GM12878 (cell line): ENCODE results near the gene ZBED3. TPM values are rescaled to one million over a fixed set of nuclear protein-coding genes. Genes with fewer than 3 reads are reported as not detected.

ENCODE experiments used
- ATAC-seq: fragments of 200-7000 bp; cut with Tn5 transposase; 3 replicates; pipeline ENCODE4 v1.9.1; 2020; ENCODE audit warnings: mild to moderate bottlenecking, moderate library complexity
- BruUV-seq: library from RNA; stranded (reverse); fragments of 400-500 nt; replicated peaks from 2 replicates; lab custom pipeline; 2021; lab: Mats Ljungman, UMichigan
- CTCF ChIA-PET: fragments of 300-600 bp; sonication (Branson Sonifier 250); formaldehyde crosslinking; extraction: SDS; loops from one replicate; lab custom pipeline; 2021; ENCODE audit warnings: inconsistent platforms; lab: Yijun Ruan, JAX
- POLR2A ChIA-PET: fragments of 350-600 bp; formaldehyde crosslinking; extraction: SDS; loops from one replicate; lab custom pipeline; 2021; ENCODE audit warnings: inconsistent platforms; lab: Charles Lee
- RAD21 ChIA-PET: fragments of 300-600 bp; sonication (Branson Sonifier 250); formaldehyde crosslinking; loops from one replicate; lab custom pipeline; 2023; ENCODE audit warnings: antibody characterized with exemption; ENCODE audit not compliant: unreplicated experiment; lab: Charles Lee
- SMC1A ChIA-PET: fragments of 300-600 bp; sonication (Branson Sonifier 250); formaldehyde crosslinking; loops from one replicate; lab custom pipeline; 2023; ENCODE audit not compliant: unreplicated experiment, uncharacterized antibody; lab: Charles Lee
- DNase-seq: peaks from one replicate; pipeline ENCODE4 v3.0.0-alpha.2; 2011; ENCODE audit warnings: low read depth, low spot score
- FAIRE-seq: peaks from 3 replicates; lab custom pipeline; 2011; peaks lifted over from hg19 to GRCh38; lab: Jason Lieb, UNC
- H2AFZ ChIP-seq: 2 replicates; pipeline ENCODE4 v1.6.0; 2011; ENCODE audit warnings: low read depth, low read length, control low read depth; ENCODE audit not compliant: control insufficient read depth
- H3K27ac ChIP-seq: 2 replicates; pipeline ENCODE4 v1.5.1; 2011; ENCODE audit warnings: control low read depth; ENCODE audit not compliant: control insufficient read depth, insufficient read depth
- H3K27me3 ChIP-seq, 2 experiments: replicated peaks in 1 of 2; 2 replicates each; pipeline versions ENCODE4 v1.6.0 to v1.6.1; 2011; ENCODE audit warnings: low read length in 1 of 2; ENCODE audit not compliant: control insufficient read depth in 2 of 2, insufficient read depth in 2 of 2
- H3K36me3 ChIP-seq, 2 experiments: 2 replicates each; pipeline ENCODE4 v1.5.1; 2011; ENCODE audit warnings: low read length in 1 of 2; ENCODE audit not compliant: control insufficient read depth in 2 of 2, insufficient read depth in 2 of 2
- H3K4me1 ChIP-seq: 2 replicates; pipeline ENCODE4 v1.6.1; 2011; ENCODE audit warnings: mild to moderate bottlenecking, low read length, moderate library complexity, mixed read lengths; ENCODE audit not compliant: control insufficient read depth, insufficient read depth
- H3K4me2 ChIP-seq: 2 replicates; pipeline ENCODE4 v1.6.0; 2011; ENCODE audit warnings: control low read depth; ENCODE audit not compliant: control insufficient read depth, insufficient read depth
- H3K4me3 ChIP-seq: fragments of 200-600 bp; sonication (generic); 2 replicates; pipeline ENCODE4 v1.5.1; 2016
- H3K79me2 ChIP-seq: 2 replicates; pipeline ENCODE4 v1.6.0; 2011; ENCODE audit warnings: low read length; ENCODE audit not compliant: control insufficient read depth, insufficient read depth
- H3K9ac ChIP-seq: 2 replicates; pipeline ENCODE4 v1.8.0; 2011; ENCODE audit warnings: low read length, control low read depth, mixed read lengths; ENCODE audit not compliant: control insufficient read depth, insufficient read depth
- H3K9me3 ChIP-seq: replicated peaks from 3 replicates; pipeline ENCODE4 v1.5.1; 2011; ENCODE audit warnings: mild to moderate bottlenecking, low read length; ENCODE audit not compliant: control insufficient read depth, insufficient read depth
- H4K20me1 ChIP-seq: 2 replicates; pipeline ENCODE4 v1.6.0; 2011; ENCODE audit not compliant: control insufficient read depth, insufficient read depth
- RAD51 ChIP-seq: fragments of 450-650 bp; IDR thresholded peaks from 2 replicates; pipeline ENCODE4 v1.6.1; 2016; ENCODE audit warnings: moderate library complexity, mild to moderate bottlenecking, inconsistent platforms
- STAT3 ChIP-seq: IDR thresholded peaks from 2 replicates; pipeline ENCODE4 v1.6.1; 2011; ENCODE audit warnings: low read depth, low read length, improper control_type of control experiment
- USF2 ChIP-seq: IDR thresholded peaks from 2 replicates; pipeline ENCODE4 v1.6.1; 2011; ENCODE audit warnings: low read depth, low read length, improper control_type of control experiment, borderline replicate concordance
- ZSCAN29 ChIP-seq: fragments of 450-650 bp; IDR thresholded peaks from 2 replicates; pipeline ENCODE4 v1.6.1; 2017; ENCODE audit warnings: mild to moderate bottlenecking, moderate library complexity
- WGBS: methylation state at CpG from one replicate; pipeline ENCODE4 v1.1.6; 2016; ENCODE audit warnings: low lambda C conversion rate; ENCODE audit not compliant: insufficient replicate concordance, insufficient coverage; ENCODE audit errors: missing lambda C conversion rate; 5-methylcytosine and 5-hydroxymethylcytosine counted together
- in situ Hi-C: fragments of 300-500 bp; cut with MboI; formaldehyde crosslinking; loops from 9 replicates; pipeline ENCODE4 v1.14.3; 2018; ENCODE audit warnings: mixed read lengths
- intact Hi-C: fragments of 100-400 bp; cut with micrococcal nuclease; formaldehyde crosslinking; loops from one replicate; pipeline ENCODE4 v1.14.2; 2022; ENCODE audit not compliant: unreplicated experiment
- polyA plus RNA-seq, 11 experiments: library from polyadenylated mRNA; depleted of rRNA in 4 of 11; unstranded in 6 of 11; stranded (reverse) in 5 of 11; fragments of >200 nt; fragmentation: Nextera tagmentation in 4 of 11; fragmentation: Illumina TruSeq in 1 of 11; extraction: Ambion mirVana in 4 of 11; extraction: Trizol in 1 of 11; gene quantifications; 1 replicate in 1 of 11; 2 replicates in 10 of 11; pipeline versions ENCODE4 v1.2.1 to v1.2.3, GENCODE V29; 2011 to 2016; ENCODE audit warnings: inconsistent platforms in 2 of 11, missing spikeins in 2 of 11, low read depth in 1 of 11
- total RNA-seq, 4 experiments: library from RNA; depleted of rRNA in 3 of 4; stranded (reverse); fragments of >200 nt in 3 of 4; fragmentation: Illumina TruSeq in 1 of 4; extraction: Trizol in 1 of 4; gene quantifications; 2 replicates each; pipeline versions ENCODE4 v1.2.1 to v1.2.3, GENCODE V29; 2013 to 2021
- TF ChIP-seq, protein P1 (sequence below): IDR thresholded peaks from 2 replicates; pipeline ENCODE4 v1.6.1; 2011; ENCODE audit warnings: borderline replicate concordance, low read depth, mild to moderate bottlenecking, moderate library complexity, mixed read lengths, low read length; ENCODE audit not compliant: insufficient read depth; ENCODE audit errors: extremely low read length
- TF ChIP-seq, protein P2 (sequence below): IDR thresholded peaks from 2 replicates; pipeline ENCODE4 v1.6.1; 2012; ENCODE audit warnings: improper control_type of control experiment, low read depth, low read length; ENCODE audit not compliant: insufficient replicate concordance

The ZBED3 gene
- total and polyA plus RNA-seq, 10 of the 15 experiments (the other 5 are each of a cell fraction or from before 2014, with no cell fraction given), result 1.0 to 16.9 (median 2.5) TPM

GRCh38 chr5:77083088-77083487, 4.0 kb downstream of the ZBED3 start:
- POLR2A ChIA-PET, result interaction anchor here (1.6 kb wide), 1 partner anchor 16 kb away, joined by 4 read pairs; no protein-coding TSS in a partner anchor
- no peaks in the 10 kb centered on the region for H3K9me3 ChIP-seq
- WGBS, result 47% methylated on average over 6 of the region's 6 CpGs
- peak; percentile 17; the same call in 1 of the 3 replicates for ATAC-seq
- no peaks in the 10 kb centered on the region for H3K27me3 ChIP-seq
- TF ChIP-seq RAD51 (peak; percentile 83), ZSCAN29 (no peak), STAT3 (no peak), USF2 (no peak; the same call in 1 of the 2 replicates)
- TF ChIP-seq, protein P1, sequence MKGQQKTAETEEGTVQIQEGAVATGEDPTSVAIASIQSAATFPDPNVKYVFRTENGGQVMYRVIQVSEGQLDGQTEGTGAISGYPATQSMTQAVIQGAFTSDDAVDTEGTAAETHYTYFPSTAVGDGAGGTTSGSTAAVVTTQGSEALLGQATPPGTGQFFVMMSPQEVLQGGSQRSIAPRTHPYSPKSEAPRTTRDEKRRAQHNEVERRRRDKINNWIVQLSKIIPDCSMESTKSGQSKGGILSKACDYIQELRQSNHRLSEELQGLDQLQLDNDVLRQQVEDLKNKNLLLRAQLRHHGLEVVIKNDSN, result peak; percentile 25
- TF ChIP-seq, protein P2, sequence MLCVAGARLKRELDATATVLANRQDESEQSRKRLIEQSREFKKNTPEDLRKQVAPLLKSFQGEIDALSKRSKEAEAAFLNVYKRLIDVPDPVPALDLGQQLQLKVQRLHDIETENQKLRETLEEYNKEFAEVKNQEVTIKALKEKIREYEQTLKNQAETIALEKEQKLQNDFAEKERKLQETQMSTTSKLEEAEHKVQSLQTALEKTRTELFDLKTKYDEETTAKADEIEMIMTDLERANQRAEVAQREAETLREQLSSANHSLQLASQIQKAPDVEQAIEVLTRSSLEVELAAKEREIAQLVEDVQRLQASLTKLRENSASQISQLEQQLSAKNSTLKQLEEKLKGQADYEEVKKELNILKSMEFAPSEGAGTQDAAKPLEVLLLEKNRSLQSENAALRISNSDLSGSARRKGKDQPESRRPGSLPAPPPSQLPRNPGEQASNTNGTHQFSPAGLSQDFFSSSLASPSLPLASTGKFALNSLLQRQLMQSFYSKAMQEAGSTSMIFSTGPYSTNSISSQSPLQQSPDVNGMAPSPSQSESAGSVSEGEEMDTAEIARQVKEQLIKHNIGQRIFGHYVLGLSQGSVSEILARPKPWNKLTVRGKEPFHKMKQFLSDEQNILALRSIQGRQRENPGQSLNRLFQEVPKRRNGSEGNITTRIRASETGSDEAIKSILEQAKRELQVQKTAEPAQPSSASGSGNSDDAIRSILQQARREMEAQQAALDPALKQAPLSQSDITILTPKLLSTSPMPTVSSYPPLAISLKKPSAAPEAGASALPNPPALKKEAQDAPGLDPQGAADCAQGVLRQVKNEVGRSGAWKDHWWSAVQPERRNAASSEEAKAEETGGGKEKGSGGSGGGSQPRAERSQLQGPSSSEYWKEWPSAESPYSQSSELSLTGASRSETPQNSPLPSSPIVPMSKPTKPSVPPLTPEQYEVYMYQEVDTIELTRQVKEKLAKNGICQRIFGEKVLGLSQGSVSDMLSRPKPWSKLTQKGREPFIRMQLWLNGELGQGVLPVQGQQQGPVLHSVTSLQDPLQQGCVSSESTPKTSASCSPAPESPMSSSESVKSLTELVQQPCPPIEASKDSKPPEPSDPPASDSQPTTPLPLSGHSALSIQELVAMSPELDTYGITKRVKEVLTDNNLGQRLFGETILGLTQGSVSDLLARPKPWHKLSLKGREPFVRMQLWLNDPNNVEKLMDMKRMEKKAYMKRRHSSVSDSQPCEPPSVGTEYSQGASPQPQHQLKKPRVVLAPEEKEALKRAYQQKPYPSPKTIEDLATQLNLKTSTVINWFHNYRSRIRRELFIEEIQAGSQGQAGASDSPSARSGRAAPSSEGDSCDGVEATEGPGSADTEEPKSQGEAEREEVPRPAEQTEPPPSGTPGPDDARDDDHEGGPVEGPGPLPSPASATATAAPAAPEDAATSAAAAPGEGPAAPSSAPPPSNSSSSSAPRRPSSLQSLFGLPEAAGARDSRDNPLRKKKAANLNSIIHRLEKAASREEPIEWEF, result no peak
- no peak for FAIRE-seq
- H3K27ac ChIP-seq, result no peak overlapping the region
- intact Hi-C loops, result no loop called here
- SMC1A ChIA-PET, result interaction anchor here (0.6 kb wide), 1 partner anchor 214 kb away, joined by 5 read pairs; no protein-coding TSS in a partner anchor
- H3K4me1 ChIP-seq, result 0 out of 2 replicates have a peak, but pooled peaks cover 3% of the 10 kb centered on the region
- H4K20me1 ChIP-seq, result no peaks in the 10 kb centered on the region
- no TSS peak for BruUV-seq
- CTCF ChIA-PET, result interaction anchor here (1.3 to 1.8 kb wide), 2 partner anchors 29 to 49 kb away, joined by 3 to 4 read pairs; no protein-coding TSS in a partner anchor
- no peak for DNase-seq
- in situ Hi-C loops, result no loop called here
- no peaks in the 10 kb centered on the region for H3K36me3 ChIP-seq
- H3K4me2 ChIP-seq, result no peak overlapping the region
- H3K9ac ChIP-seq, result no peak overlapping the region
- no peak overlapping the region for H3K4me3 ChIP-seq
- RAD21 ChIA-PET, result no interaction called here
- no peaks in the 10 kb centered on the region for H3K79me2 ChIP-seq
- H2AFZ ChIP-seq, result no peak overlapping the region
